Subcutaneous abdominal adipose tissue (tissue), 5 donors: Measurements from ENCODE around the gene GRIK4.

ENCODE experiments used
- H3K27ac ChIP-seq: one replicate; pipeline ENCODE4 v1.7.0; 2013; ENCODE audit warnings: low read depth, mild to moderate bottlenecking, inconsistent platforms, low read length, moderate library complexity
- H3K27me3 ChIP-seq, 5 donors: one replicate each; pipeline ENCODE4 v1.7.0; 2013; ENCODE audit warnings: low read length in 5 of 5, inconsistent platforms in 1 of 5; ENCODE audit not compliant: control insufficient read depth in 5 of 5, insufficient read depth in 4 of 5
- H3K36me3 ChIP-seq, 5 donors: one replicate each; pipeline ENCODE4 v1.7.0; 2013; ENCODE audit warnings: low read length in 5 of 5; ENCODE audit not compliant: control insufficient read depth in 5 of 5, insufficient read depth in 5 of 5
- H3K4me1 ChIP-seq, 5 donors: one replicate each; pipeline ENCODE4 v1.7.0; 2013; ENCODE audit warnings: low read length in 5 of 5, mild to moderate bottlenecking in 3 of 5, moderate library complexity in 1 of 5; ENCODE audit not compliant: control insufficient read depth in 5 of 5, insufficient read depth in 5 of 5
- H3K4me3 ChIP-seq, 5 donors: one replicate each; pipeline ENCODE4 v1.7.0; 2013; ENCODE audit warnings: low read length in 5 of 5, low read depth in 1 of 5
- H3K9ac ChIP-seq, 5 donors: one replicate each; pipeline ENCODE4 v1.7.0; 2013; ENCODE audit warnings: low read length in 5 of 5, mild to moderate bottlenecking in 4 of 5, moderate library complexity in 3 of 5
- H3K9me3 ChIP-seq, 5 donors: one replicate each; pipeline ENCODE4 v1.7.0; 2013; ENCODE audit warnings: low read length in 5 of 5; ENCODE audit not compliant: control insufficient read depth in 5 of 5
- donor health status: healthy.
- donor health status: healthy.
- donor health status: healthy.
- donor health status: healthy.
- donor health status: healthy.

The GRIK4 gene

DNA sequence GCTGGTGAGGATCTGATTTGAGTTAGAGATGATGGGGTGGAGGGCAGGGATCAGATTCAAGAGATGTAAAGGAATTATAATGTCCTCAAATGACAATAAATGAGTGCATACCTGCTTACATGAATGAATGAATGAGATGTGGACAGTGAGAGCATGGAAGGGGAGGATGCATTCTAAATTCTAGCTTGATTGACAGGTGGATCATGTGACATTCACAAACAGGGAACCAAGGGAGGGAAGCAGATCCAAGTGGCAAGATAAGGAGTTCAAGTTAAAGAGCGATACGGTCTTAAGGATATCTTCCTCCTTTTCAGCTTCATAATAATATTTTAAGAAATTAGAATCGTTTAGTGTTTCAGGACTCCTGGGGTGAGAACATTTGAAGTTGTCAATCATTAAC lies 341.9 kb downstream of the GRIK4 start:
- Histone ChIP-seq H3K4me3 (no peak overlapping the region), H3K36me3 (no peaks in the 10 kb centered on the region), H3K9ac (no peak overlapping the region), H3K9me3 (no peaks in the 10 kb centered on the region), H3K27me3 (peaks cover 0 to 3% (median 0%) of the 10 kb centered on the region in 5 donors), H3K4me1 (peaks cover 0 to 4% (median 0%) of the 10 kb centered on the region in 5 donors), H3K27ac (no peak overlapping the region)

DNA sequence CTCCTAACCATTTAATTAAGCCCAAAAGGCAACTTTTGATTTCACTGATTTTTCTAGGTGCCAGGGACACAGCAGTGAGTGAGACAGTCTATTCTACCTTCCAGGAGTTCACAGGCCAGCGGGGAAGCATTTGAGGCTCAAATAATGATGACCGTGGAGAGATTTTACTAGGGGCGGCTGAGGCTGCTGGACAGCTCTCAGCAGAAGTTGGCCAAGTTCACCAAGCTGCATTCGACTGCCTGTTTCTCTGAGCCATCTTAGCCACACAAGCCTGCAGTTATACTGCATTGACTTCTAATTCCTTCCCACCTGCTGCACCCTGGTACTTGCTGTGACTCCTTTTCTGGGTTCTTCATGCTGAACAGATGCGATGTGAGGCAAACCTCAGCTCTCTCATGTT lies 343.4 kb downstream of the GRIK4 start:
- H3K4me3 ChIP-seq, result no peak overlapping the region
- no peaks in the 10 kb centered on the region for H3K36me3 ChIP-seq
- no peak overlapping the region for H3K27ac ChIP-seq
- no peaks in the 10 kb centered on the region for H3K9me3 ChIP-seq
- no peak overlapping the region for H3K9ac ChIP-seq
- peaks cover 0 to 3% (median 0%) of the 10 kb centered on the region in 5 donors for H3K27me3 ChIP-seq
- H3K4me1 ChIP-seq, result no peaks in the 10 kb centered on the region

DNA sequence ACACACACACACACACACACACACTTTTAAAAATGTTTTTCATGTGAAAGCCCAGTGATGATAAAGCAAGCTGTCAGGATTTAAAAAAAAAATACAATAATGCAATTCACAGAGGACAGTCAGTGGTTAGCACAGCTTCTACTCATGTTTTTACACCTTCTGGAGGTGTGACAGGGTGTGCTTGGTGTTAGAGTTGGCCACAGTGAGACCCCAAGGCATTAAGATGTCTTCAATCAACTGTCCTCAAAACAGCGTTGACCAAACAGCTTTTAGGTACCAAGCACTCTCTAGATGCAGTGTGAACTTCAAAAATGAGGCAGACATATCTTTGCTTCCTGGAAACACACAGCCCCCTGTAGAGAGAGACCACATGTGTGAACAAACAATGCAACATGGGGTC lies 346.0 kb downstream of the GRIK4 start:
- H3K36me3 ChIP-seq, result no peaks in the 10 kb centered on the region
- H3K9ac ChIP-seq, result no peak overlapping the region
- H3K4me3 ChIP-seq, result no peak overlapping the region
- H3K27ac ChIP-seq, result no peak overlapping the region
- peaks cover 0 to 3% (median 2%) of the 10 kb centered on the region in 5 donors for H3K27me3 ChIP-seq
- H3K9me3 ChIP-seq, result no peaks in the 10 kb centered on the region
- H3K4me1 ChIP-seq, result peaks cover 0 to 3% (median 0%) of the 10 kb centered on the region in 5 donors

DNA sequence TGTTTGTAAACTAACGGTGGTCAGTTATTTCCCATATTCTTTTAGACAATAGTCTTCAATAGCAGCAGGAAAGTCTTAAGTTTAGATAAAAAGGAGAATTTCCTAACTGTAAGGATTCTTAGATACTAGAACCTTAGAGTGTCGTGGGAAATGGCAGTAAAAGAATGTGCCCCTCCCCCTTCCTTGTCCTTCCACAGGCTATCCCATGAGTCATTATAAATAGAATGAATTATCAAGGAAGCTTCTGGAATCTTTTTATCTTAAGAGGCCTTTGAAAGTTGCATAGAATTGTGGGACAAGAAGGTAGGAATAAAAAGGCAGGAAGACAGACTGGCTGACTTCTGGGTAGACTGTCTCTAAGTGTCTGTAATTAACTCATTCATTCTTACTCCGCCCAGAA lies 347.2 kb downstream of the GRIK4 start:
- Histone ChIP-seq H3K27ac (no peak overlapping the region), H3K9ac (no peak overlapping the region)

DNA sequence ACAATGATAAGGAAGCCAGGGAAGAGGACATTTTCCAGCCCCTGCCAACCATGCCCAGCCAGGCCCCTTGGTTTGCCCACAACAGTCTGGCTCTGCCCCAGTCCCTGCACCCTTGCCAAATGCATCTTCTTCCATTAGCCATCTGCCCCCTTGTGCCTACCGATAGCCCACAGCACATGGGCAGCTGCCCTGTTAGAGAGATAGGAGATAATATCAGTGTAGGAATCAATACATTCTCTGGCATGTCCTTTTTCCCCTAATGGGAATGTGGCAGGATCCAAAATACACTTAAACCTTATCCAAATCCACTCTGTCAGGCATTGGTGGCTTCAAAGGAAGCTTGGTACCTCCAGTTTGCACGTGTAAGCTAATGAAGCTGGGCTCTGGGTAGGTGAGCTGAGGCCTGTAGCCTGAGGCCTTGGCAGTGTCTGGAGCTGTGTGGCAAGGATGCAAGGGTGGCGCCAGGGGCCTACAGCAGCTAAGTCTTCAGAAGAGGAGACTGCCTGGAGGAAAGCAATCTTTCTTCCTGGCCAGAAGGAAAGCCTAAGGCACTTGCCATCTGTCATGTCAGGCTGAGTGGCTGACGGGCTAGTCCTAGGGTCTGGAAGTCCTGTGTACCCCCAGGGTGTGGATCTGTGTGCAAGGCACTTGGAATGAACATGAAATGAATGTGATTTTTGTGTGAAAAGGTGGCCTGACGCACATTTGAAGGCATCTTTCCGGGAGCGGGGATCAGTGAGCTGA lies 348.2 kb downstream of the GRIK4 start:
- Histone ChIP-seq H3K36me3 (no peaks in the 10 kb centered on the region), H3K9me3 (no peaks in the 10 kb centered on the region), H3K9ac (no peak overlapping the region), H3K4me3 (no peak overlapping the region), H3K4me1 (peaks cover 0 to 3% (median 0%) of the 10 kb centered on the region in 5 donors), H3K27ac (no peak overlapping the region), H3K27me3 (peaks cover 0 to 3% (median 2%) of the 10 kb centered on the region in 5 donors)

More for the DNA sequence above, 347.2 kb downstream of the GRIK4 start:
- Histone ChIP-seq H3K9me3 (no peaks in the 10 kb centered on the region), H3K4me1 (peaks cover 0 to 3% (median 0%) of the 10 kb centered on the region in 5 donors), H3K4me3 (no peak overlapping the region), H3K27me3 (peaks cover 0 to 3% (median 2%) of the 10 kb centered on the region in 5 donors), H3K36me3 (no peaks in the 10 kb centered on the region)

DNA sequence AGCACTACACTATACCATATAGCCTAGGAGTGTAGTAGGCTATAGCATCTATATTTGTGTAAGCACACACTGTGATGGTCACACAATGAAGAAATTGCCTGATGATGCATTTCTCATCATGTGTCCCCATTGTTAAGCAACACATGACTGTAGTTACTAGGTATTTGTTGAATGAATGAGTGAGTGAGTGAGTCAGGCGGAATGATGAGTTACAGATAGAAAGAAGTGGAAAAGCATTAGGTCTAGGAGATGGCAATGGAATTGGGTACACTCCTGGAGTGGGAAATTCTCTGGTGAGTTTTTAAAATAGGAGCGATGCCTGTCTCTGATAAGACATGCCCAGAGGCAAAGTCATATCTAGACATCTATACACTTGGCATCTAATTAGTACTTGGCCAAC lies 351.8 kb downstream of the GRIK4 start:
- peaks cover 7 to 19% (median 11%) of the 10 kb centered on the region in 5 donors for H3K27me3 ChIP-seq
- H3K36me3 ChIP-seq, result no peaks in the 10 kb centered on the region
- H3K4me1 ChIP-seq, result peaks cover 0 to 3% (median 0%) of the 10 kb centered on the region in 5 donors
- no peaks in the 10 kb centered on the region for H3K9me3 ChIP-seq
- H3K9ac ChIP-seq, result no peak overlapping the region
- H3K27ac ChIP-seq, result no peak overlapping the region
- no peak overlapping the region for H3K4me3 ChIP-seq

DNA sequence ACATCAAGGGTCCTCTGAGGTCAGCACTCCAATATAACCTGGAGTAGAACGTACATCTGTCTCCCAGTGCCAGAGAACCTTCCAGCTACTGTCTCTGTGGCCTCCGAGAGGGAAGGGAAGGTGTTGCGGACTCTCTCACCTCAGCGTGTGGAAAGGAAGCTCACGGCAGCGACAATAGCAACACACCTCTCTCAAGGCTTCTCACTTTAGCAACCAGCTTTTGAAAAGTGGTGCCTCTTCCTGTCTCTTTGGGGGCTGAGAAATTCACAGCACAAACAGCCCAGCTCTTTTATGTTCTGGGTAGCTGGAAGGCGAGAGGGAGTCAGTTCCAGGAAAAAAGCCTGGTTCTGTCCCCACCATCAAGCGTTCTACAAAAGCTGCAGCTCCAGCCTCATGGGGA lies 355.5 kb downstream of the GRIK4 start:
- H3K9ac ChIP-seq, result no peak overlapping the region
- no peaks in the 10 kb centered on the region for H3K9me3 ChIP-seq
- H3K4me1 ChIP-seq, result no peaks in the 10 kb centered on the region
- H3K27me3 ChIP-seq, result peaks cover 10 to 19% (median 14%) of the 10 kb centered on the region in 5 donors
- H3K27ac ChIP-seq, result no peak overlapping the region
- no peaks in the 10 kb centered on the region for H3K36me3 ChIP-seq
- H3K4me3 ChIP-seq, result no peak overlapping the region

DNA sequence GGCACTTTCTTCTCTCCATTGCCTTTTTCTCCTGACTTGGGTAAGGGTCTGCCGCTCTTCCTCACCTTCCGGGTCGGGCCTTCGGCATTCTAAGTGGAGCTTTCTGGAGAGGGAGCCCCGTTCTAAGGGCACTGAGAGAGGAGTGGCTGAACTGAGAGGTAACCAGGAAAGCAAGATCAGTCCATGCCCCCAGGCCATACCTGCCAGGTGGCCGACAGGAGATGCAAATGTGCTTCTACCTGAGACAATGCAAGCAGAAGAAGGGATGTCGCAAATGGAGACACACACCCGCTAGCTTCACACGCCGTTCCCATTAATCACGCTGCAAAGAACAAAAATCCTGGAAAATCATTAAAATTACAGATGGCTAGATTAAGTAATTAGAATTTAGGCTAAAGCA lies 356.0 kb downstream of the GRIK4 start:
- Histone ChIP-seq H3K4me1 (no peaks in the 10 kb centered on the region), H3K27ac (no peak overlapping the region), H3K9ac (no peak overlapping the region), H3K27me3 (peaks cover 7 to 22% (median 14%) of the 10 kb centered on the region in 5 donors), H3K9me3 (no peaks in the 10 kb centered on the region), H3K4me3 (no peak overlapping the region), H3K36me3 (no peaks in the 10 kb centered on the region)

DNA sequence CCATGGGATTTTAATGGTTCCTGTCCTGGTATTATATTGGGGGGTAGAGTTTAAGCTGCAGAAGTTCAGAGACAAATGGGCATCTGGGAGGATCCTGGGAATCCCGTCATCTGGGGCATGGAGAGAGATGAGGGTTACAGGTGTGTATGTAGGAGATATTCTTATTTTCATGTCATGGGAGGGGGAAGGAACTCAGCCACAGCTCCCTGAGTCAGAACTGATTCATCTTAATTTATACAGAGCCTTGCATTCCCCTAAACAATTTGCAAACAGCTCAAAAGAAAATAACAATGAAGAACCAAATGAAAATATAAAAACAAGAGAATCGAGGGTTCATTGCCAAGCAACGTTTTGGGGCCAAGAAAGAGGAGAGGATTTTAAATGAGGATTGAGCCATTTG lies 356.4 kb downstream of the GRIK4 start:
- Histone ChIP-seq H3K27me3 (peaks cover 7 to 22% (median 14%) of the 10 kb centered on the region in 5 donors), H3K36me3 (no peaks in the 10 kb centered on the region), H3K9me3 (no peaks in the 10 kb centered on the region), H3K9ac (no peak overlapping the region), H3K27ac (no peak overlapping the region), H3K4me1 (no peaks in the 10 kb centered on the region), H3K4me3 (no peak overlapping the region)

DNA sequence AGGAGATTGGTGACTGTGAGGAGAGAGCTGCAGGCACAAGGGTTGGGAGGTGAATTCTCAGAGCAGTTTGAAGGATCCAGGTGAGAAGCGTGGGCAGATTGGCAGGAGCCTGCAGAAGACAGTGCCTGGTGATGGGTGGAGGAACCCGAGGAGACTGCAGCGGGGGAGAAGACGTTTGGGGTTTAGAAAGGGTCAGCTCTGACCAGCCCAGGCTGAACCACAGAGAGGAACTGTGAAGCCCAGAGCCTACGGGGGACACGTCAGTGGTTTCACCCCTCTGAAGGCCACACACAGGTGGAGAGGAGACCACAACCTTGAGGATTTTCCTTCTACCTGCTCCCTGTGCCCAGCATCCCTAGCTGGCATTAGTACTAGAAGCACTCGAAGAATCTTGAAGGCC lies 357.5 kb downstream of the GRIK4 start:
- no peak overlapping the region for H3K9ac ChIP-seq
- no peaks in the 10 kb centered on the region for H3K9me3 ChIP-seq
- H3K4me1 ChIP-seq, result no peaks in the 10 kb centered on the region
- peaks cover 7 to 22% (median 14%) of the 10 kb centered on the region in 5 donors for H3K27me3 ChIP-seq
- no peak overlapping the region for H3K27ac ChIP-seq
- H3K36me3 ChIP-seq, result no peaks in the 10 kb centered on the region
- H3K4me3 ChIP-seq, result no peak overlapping the region
